Endothelial cell (in vitro differentiated cells): ENCODE data around the gene RABEP1. TPM values are rescaled to one million over a fixed set of nuclear protein-coding genes. Genes with fewer than 3 reads are reported as not detected.
"Not testable (repeated sequence)": the region's sequence is repeated elsewhere in the genome, so short reads cannot be mapped to it uniquely, and the experiment has no call there.

Experiments
- DNase-seq: peaks from one replicate; pipeline ENCODE4 v3.0.0; 2021; ENCODE audit warnings: low spot score
- H3K27ac Mint-ChIP-seq: one replicate; pipeline ENCODE4 v1.8.0; 2021; ENCODE audit warnings: mixed read lengths, inconsistent platforms; ENCODE audit not compliant: unreplicated experiment
- H3K27me3 Mint-ChIP-seq: one replicate; pipeline ENCODE4 v1.8.0; 2021; ENCODE audit warnings: mild to moderate bottlenecking, moderate library complexity, mixed read lengths, inconsistent platforms; ENCODE audit not compliant: unreplicated experiment
- H3K36me3 Mint-ChIP-seq: one replicate; pipeline ENCODE4 v1.8.0; 2021; ENCODE audit warnings: mild to moderate bottlenecking, low read depth, mixed read lengths, inconsistent platforms; ENCODE audit not compliant: unreplicated experiment
- H3K4me1 Mint-ChIP-seq: one replicate; pipeline ENCODE4 v1.8.0; 2021; ENCODE audit warnings: mild to moderate bottlenecking, mixed read lengths, inconsistent platforms; ENCODE audit not compliant: unreplicated experiment
- H3K4me3 Mint-ChIP-seq: one replicate; pipeline ENCODE4 v1.8.0; 2021; ENCODE audit warnings: mild to moderate bottlenecking, mixed read lengths, inconsistent platforms; ENCODE audit not compliant: unreplicated experiment
- H3K9me3 Mint-ChIP-seq: one replicate; pipeline ENCODE4 v1.8.0; 2021; ENCODE audit warnings: mixed read lengths, inconsistent platforms; ENCODE audit not compliant: unreplicated experiment
- CTCF ChIP-seq: fragments of 200-600 bp; sonication (generic); IDR thresholded peaks from one replicate; pipeline ENCODE4 v1.5.0; 2021; ENCODE audit warnings: antibody characterized with exemption; ENCODE audit not compliant: unreplicated experiment
- long read RNA-seq: library from polyadenylated mRNA; unstranded; transcript quantifications from one replicate; pipeline ENCODE4 v2.0.0, GENCODE V29; 2020; ENCODE audit not compliant: unreplicated experiment
- total RNA-seq: library from RNA; stranded (reverse); fragmentation: NEBNext Ultra II Directional; extraction: Animal tissue kit (Norgen Biotek cat#: 25700); gene quantifications from one replicate; pipeline ENCODE4 v1.2.1, GENCODE V29; 2021; ENCODE audit not compliant: unreplicated experiment

Gene RABEP1
- 64.8 TPM for total RNA-seq
- long read RNA-seq, full-length matches to known transcripts: 7 of 31 reads
- long read RNA-seq, partial matches to known transcripts: 21 of 31 reads
- long read RNA-seq, other reads (novel, unspliced or antisense): 3 of 31 reads

GRCh38 chr17:5281814-5282641 lies at the start of gene RABEP1:
Gene RABEP1 (plus strand): TSS chr17:5282284. CDS start chr17:5282487, 203 bp downstream.
- Mint-ChIP-seq H3K4me3 (peak within 1 kb of the TSS; percentile 94), H3K27me3 (peaks cover 3% of the 10 kb centered on the region), H3K36me3 (no peaks in the 10 kb centered on the region), H3K9me3 (no peaks in the 10 kb centered on the region), H3K27ac (no peak within 1 kb of the TSS), H3K4me1 (peaks cover 11% of the 10 kb centered on the region)
- DNase-seq: peak; percentile 97
- TF ChIP-seq CTCF: peak; percentile 32

- H3K27ac Mint-ChIP-seq: not testable (repeated sequence)
These were observed 48.6 kb upstream of the RABEP1 start for GRCh38 chr17:5233492-5233891.

GRCh38 chr17:5234645-5235576 lies 47.2 kb upstream of the RABEP1 start, which contains the start of gene SCIMP:
Gene SCIMP (minus strand): TSS chr17:5234860. CDS start chr17:5234755, 105 bp downstream.
- Mint-ChIP-seq H3K27ac (no peak within 1 kb of the TSS), H3K4me1 (peaks cover 2% of the 10 kb centered on the region), H3K27me3 (no peaks in the 10 kb centered on the region), H3K36me3 (peaks cover 6% of the 10 kb centered on the region), H3K9me3 (no peaks in the 10 kb centered on the region), H3K4me3 (peak within 1 kb of the TSS; percentile 63)
- TF ChIP-seq CTCF: no peak
- DNase-seq: no peak

More at GRCh38 chr17:5233492-5233891, 48.6 kb upstream of the RABEP1 start:
- DNase-seq, H3K27me3 Mint-ChIP-seq, H3K36me3 Mint-ChIP-seq, H3K9me3 Mint-ChIP-seq, H3K4me1 Mint-ChIP-seq: not testable (repeated sequence)
- H3K4me3 Mint-ChIP-seq: peak overlapping the region; percentile 63

GRCh38 chr17:5236938-5237540 lies 45.0 kb upstream of the RABEP1 start:
- no peak for TF ChIP-seq CTCF
- H3K4me3 Mint-ChIP-seq: no peak overlapping the region
- H3K36me3 Mint-ChIP-seq: peaks cover 6% of the 10 kb centered on the region
- no peak overlapping the region for H3K27ac Mint-ChIP-seq
- no peak for DNase-seq
- no peaks in the 10 kb centered on the region for H3K27me3 Mint-ChIP-seq
- peaks cover 4% of the 10 kb centered on the region for H3K4me1 Mint-ChIP-seq
- H3K9me3 Mint-ChIP-seq: no peaks in the 10 kb centered on the region

- H3K36me3 Mint-ChIP-seq: peaks cover 6% of the 10 kb centered on the region
- no peaks in the 10 kb centered on the region for H3K27me3 Mint-ChIP-seq
- H3K27ac Mint-ChIP-seq: no peak overlapping the region
- peak; percentile 59 for TF ChIP-seq CTCF
- peaks cover 6% of the 10 kb centered on the region for H3K4me1 Mint-ChIP-seq
- H3K4me3 Mint-ChIP-seq: no peak overlapping the region
- no peaks in the 10 kb centered on the region for H3K9me3 Mint-ChIP-seq
- DNase-seq: peak; percentile 48
These were observed 44.5 kb upstream of the RABEP1 start for GRCh38 chr17:5237541-5238016.
